H1 (cell line): ENCODE data around the gene RNF157. TPM values are rescaled to one million over a fixed set of nuclear protein-coding genes. Genes with fewer than 3 reads are reported as not detected.

Source experiments
- CTCF ChIA-PET: fragments of 300-600 bp; sonication (Branson Sonifier 250); formaldehyde crosslinking; loops from one replicate; lab custom pipeline; 2021; ENCODE audit not compliant: partially characterized antibody; lab: Charles Lee
- POLR2A ChIA-PET: fragments of 300-600 bp; sonication (Branson Sonifier 250); formaldehyde crosslinking; loops from one replicate; lab custom pipeline; 2021; ENCODE audit warnings: inconsistent platforms; ENCODE audit not compliant: partially characterized antibody; lab: Charles Lee
- DNase-seq, 2 experiments: peaks; one replicate each; pipeline versions ENCODE4 v3.0.0 to v3.0.0-alpha.2; 2010 to 2022; ENCODE audit warnings: low spot score in 2 of 2, low read depth in 1 of 2, mixed read lengths in 1 of 2
- FAIRE-seq: peaks from 2 replicates; lab custom pipeline; 2011; peaks lifted over from hg19 to GRCh38; lab: Jason Lieb, UNC
- H2AFZ ChIP-seq: 2 replicates; pipeline ENCODE4 v1.8.1; 2012; ENCODE audit warnings: low read length, inconsistent platforms
- H2AK5ac ChIP-seq: 2 replicates; pipeline ENCODE4 v1.6.1; 2013; ENCODE audit warnings: low read depth, low read length
- H2BK120ac ChIP-seq: replicated peaks from 2 replicates; pipeline ENCODE3; 2013; ENCODE audit warnings: low read depth, low read length, inconsistent platforms
- H2BK12ac ChIP-seq: 2 replicates; pipeline ENCODE4 v1.6.1; 2013; ENCODE audit warnings: low read depth, low read length
- H2BK15ac ChIP-seq: 2 replicates; pipeline ENCODE4 v1.6.1; 2013; ENCODE audit warnings: low read length
- H2BK20ac ChIP-seq: 2 replicates; pipeline ENCODE4 v1.6.1; 2013; ENCODE audit warnings: low read length
- H2BK5ac ChIP-seq: 2 replicates; pipeline ENCODE4 v1.6.1; 2013; ENCODE audit warnings: low read depth, low read length
- H3K14ac ChIP-seq: 2 replicates; pipeline ENCODE4 v1.6.1; 2013; ENCODE audit warnings: inconsistent platforms; ENCODE audit not compliant: insufficient read length
- H3K18ac ChIP-seq: 2 replicates; pipeline ENCODE4 v1.6.1; 2013; ENCODE audit warnings: low read length; ENCODE audit errors: extremely low read depth
- H3K23ac ChIP-seq: 2 replicates; pipeline ENCODE4 v1.6.1; 2013; ENCODE audit warnings: inconsistent platforms; ENCODE audit not compliant: insufficient read length
- H3K23me2 ChIP-seq: 2 replicates; pipeline ENCODE4 v1.6.1; 2013; ENCODE audit warnings: low read depth, low read length
- H3K27ac ChIP-seq: 2 replicates; pipeline ENCODE4 v1.6.1; 2011; ENCODE audit warnings: low read depth, low read length, inconsistent platforms
- H3K27me3 ChIP-seq, 4 experiments: replicated peaks in 1 of 4; 1 replicate in 1 of 4; 2 replicates in 3 of 4; pipeline versions ENCODE4 v1.6.1 to v1.8.1; 2011 to 2013; ENCODE audit warnings: low read length in 3 of 4, mild to moderate bottlenecking in 3 of 4, inconsistent platforms in 2 of 4, mixed read lengths in 2 of 4, moderate library complexity in 1 of 4; ENCODE audit not compliant: control insufficient read depth in 3 of 4, insufficient read depth in 3 of 4; ENCODE audit errors: extremely low read depth in 1 of 4
- H3K36me3 ChIP-seq, 4 experiments: 2 replicates each; pipeline versions ENCODE4 v1.6.1 to v1.8.1; 2011 to 2013; ENCODE audit warnings: mild to moderate bottlenecking in 4 of 4, low read length in 3 of 4, moderate library complexity in 2 of 4, control low read depth in 1 of 4, inconsistent platforms in 1 of 4; ENCODE audit not compliant: insufficient read depth in 4 of 4, control insufficient read depth in 2 of 4
- H3K4ac ChIP-seq: replicated peaks from 2 replicates; pipeline ENCODE3; 2013; ENCODE audit warnings: low read length, low read depth, mixed read lengths, inconsistent platforms; ENCODE audit not compliant: insufficient read length
- H3K4me1 ChIP-seq, 4 experiments: replicated peaks in 1 of 4; 1 replicate in 1 of 4; 2 replicates in 3 of 4; pipeline versions ENCODE4 v1.6.1 to v1.8.1; 2011 to 2013; ENCODE audit warnings: low read length in 3 of 4, inconsistent platforms in 2 of 4, mixed read lengths in 1 of 4; ENCODE audit not compliant: insufficient read depth in 4 of 4, control insufficient read depth in 3 of 4
- H3K4me2 ChIP-seq, 2 experiments: 2 replicates each; pipeline versions ENCODE4 v1.6.1 to v1.8.1; 2011 to 2013; ENCODE audit warnings: low read depth in 2 of 2, low read length in 2 of 2, control low read depth in 1 of 2, inconsistent platforms in 1 of 2, mild to moderate bottlenecking in 1 of 2; ENCODE audit not compliant: insufficient read depth in 1 of 2
- H3K4me3 ChIP-seq, 4 experiments: fragments of 200-600, 300-600 bp in 1 of 4; sonication (generic), shearing (Covaris generic), sonication (Bioruptor Twin) in 1 of 4; 2 replicates each; pipeline versions ENCODE4 v1.5.1 to v1.8.1; 2011 to 2016; ENCODE audit warnings: low read length in 4 of 4, low read depth in 3 of 4, control low read depth in 2 of 4, inconsistent platforms in 2 of 4, mild to moderate bottlenecking in 2 of 4, mixed read lengths in 1 of 4, moderate library complexity in 1 of 4; ENCODE audit not compliant: insufficient read depth in 2 of 4; ENCODE audit errors: extremely low read depth in 1 of 4
- H3K56ac ChIP-seq: replicated peaks from 2 replicates; pipeline ENCODE3; 2013; ENCODE audit warnings: low read depth, mild to moderate bottlenecking, mixed read lengths, low read length, inconsistent platforms; ENCODE audit not compliant: insufficient read length
- H3K79me1 ChIP-seq: 2 replicates; pipeline ENCODE4 v1.6.1; 2013; ENCODE audit warnings: low read depth, low read length, control low read depth
- H3K79me2 ChIP-seq, 2 experiments: 2 replicates each; pipeline versions ENCODE4 v1.6.1 to v1.8.1; 2012 to 2013; ENCODE audit warnings: low read length in 2 of 2, mild to moderate bottlenecking in 2 of 2, inconsistent platforms in 1 of 2; ENCODE audit not compliant: insufficient read depth in 2 of 2, control insufficient read depth in 1 of 2
- H3K9ac ChIP-seq, 4 experiments: replicated peaks in 1 of 4; 1 replicate in 1 of 4; 2 replicates in 3 of 4; pipeline versions ENCODE4 v1.6.1 to v1.8.1; 2011 to 2013; ENCODE audit warnings: low read depth in 3 of 4, low read length in 3 of 4, control low read depth in 2 of 4, mild to moderate bottlenecking in 2 of 4, moderate library complexity in 2 of 4, inconsistent platforms in 1 of 4; ENCODE audit errors: extremely low read depth in 1 of 4
- H3K9me3 ChIP-seq, 2 experiments: 2 replicates each; pipeline versions ENCODE4 v1.6.1 to v1.8.1; 2012 to 2013; ENCODE audit warnings: mild to moderate bottlenecking in 2 of 2, moderate library complexity in 2 of 2, control low read depth in 1 of 2, inconsistent platforms in 1 of 2, low read depth in 1 of 2, low read length in 1 of 2, mixed read lengths in 1 of 2; ENCODE audit not compliant: insufficient read depth in 2 of 2
- H4K20me1 ChIP-seq, 2 experiments: replicated peaks in 1 of 2; 2 replicates each; pipeline versions ENCODE3 to v1.8.1; 2011 to 2013; ENCODE audit warnings: inconsistent platforms in 2 of 2, low read length in 2 of 2, mild to moderate bottlenecking in 1 of 2; ENCODE audit not compliant: insufficient read depth in 2 of 2, control insufficient read depth in 1 of 2
- H4K5ac ChIP-seq: 2 replicates; pipeline ENCODE4 v1.6.1; 2013; ENCODE audit warnings: low read length, low read depth, mixed read lengths, inconsistent platforms; ENCODE audit not compliant: insufficient read length
- H4K8ac ChIP-seq: 2 replicates; pipeline ENCODE4 v1.8.0; 2013; ENCODE audit warnings: mild to moderate bottlenecking, moderate library complexity, low read length, inconsistent platforms; ENCODE audit not compliant: insufficient read depth; ENCODE audit errors: extremely low read depth
- H4K91ac ChIP-seq: replicated peaks from 2 replicates; pipeline ENCODE3; 2013; ENCODE audit warnings: low read length, mixed read lengths, inconsistent platforms; ENCODE audit not compliant: insufficient read length
- BCL11A ChIP-seq, 2 experiments: IDR thresholded peaks; one replicate each; pipeline ENCODE4 v1.6.1; 2011; ENCODE audit warnings: low read depth in 2 of 2, low read length in 2 of 2, mild to moderate bottlenecking in 2 of 2
- BRCA1 ChIP-seq: IDR thresholded peaks from 2 replicates; pipeline ENCODE4 v1.6.1; 2012; ENCODE audit warnings: low read depth, low read length, improper control_type of control experiment
- CBX5 ChIP-seq: fragments of 300-800, 300-1000 bp; sonication (generic); IDR thresholded peaks from 2 replicates; pipeline ENCODE4 v1.7.1; 2016; ENCODE audit warnings: antibody characterized with exemption, low read length, low read depth
- CHD2 ChIP-seq: IDR thresholded peaks from 2 replicates; pipeline ENCODE4 v1.6.1; 2012; ENCODE audit warnings: low read length, improper control_type of control experiment
- EZH2 ChIP-seq: fragments of 200-600 bp; sonication (generic); IDR thresholded peaks from 2 replicates; pipeline ENCODE4 v1.7.1; 2012; ENCODE audit warnings: low read depth, mild to moderate bottlenecking, moderate library complexity, low read length, inconsistent platforms; ENCODE audit not compliant: severe bottlenecking
- KDM1A ChIP-seq: fragments of 200-600, 300-600 bp; sonication (generic); IDR thresholded peaks from 2 replicates; pipeline ENCODE4 v1.7.1; 2016; ENCODE audit warnings: mild to moderate bottlenecking, low read length, borderline replicate concordance
- MAFK ChIP-seq: IDR thresholded peaks from 2 replicates; pipeline ENCODE4 v1.6.1; 2012; ENCODE audit warnings: low read depth, mild to moderate bottlenecking, improper control_type of control experiment, low read length
- RBBP5 ChIP-seq: IDR thresholded peaks from 2 replicates; pipeline ENCODE4 v1.7.1; 2012; ENCODE audit warnings: low read depth, mild to moderate bottlenecking, inconsistent platforms, low read length, moderate library complexity, borderline replicate concordance
- RFX5 ChIP-seq: IDR thresholded peaks from 2 replicates; pipeline ENCODE4 v1.6.1; 2011; ENCODE audit warnings: low read depth, low read length, improper control_type of control experiment, borderline replicate concordance
- SIRT6 ChIP-seq: IDR thresholded peaks from one replicate; pipeline ENCODE4 v1.7.1; 2012; ENCODE audit warnings: low read length, inconsistent platforms
- TAF1 ChIP-seq: IDR thresholded peaks from 2 replicates; pipeline ENCODE4 v1.6.1; 2011; ENCODE audit warnings: mild to moderate bottlenecking, low read depth, low read length
- WGBS, 2 experiments: shearing (Covaris generic) in 1 of 2; methylation state at CpG; one replicate each; pipeline versions ENCODE4 v1.1.6 to v1.1.7; 2013 to 2015; ENCODE audit warnings: low lambda C conversion rate in 2 of 2, mixed read lengths in 2 of 2, inconsistent platforms in 1 of 2, low coverage in 1 of 2, missing lambda C conversion rate in 1 of 2; ENCODE audit not compliant: insufficient replicate concordance in 2 of 2, insufficient coverage in 1 of 2, insufficient read length in 1 of 2; ENCODE audit errors: extremely low coverage in 1 of 2, missing lambda C conversion rate in 1 of 2; 5-methylcytosine and 5-hydroxymethylcytosine counted together
- polyA plus RNA-seq, 7 experiments: library from polyadenylated mRNA; depleted of rRNA in 3 of 7; stranded (reverse) in 5 of 7; unstranded in 2 of 7; fragments of >200 nt in 5 of 7; fragments of 200-250 nt in 2 of 7; gene quantifications; 1 replicate in 5 of 7; 2 replicates in 1 of 7; 4 replicates in 1 of 7; pipeline versions ENCODE4 v1.2.1 to v1.2.3, GENCODE V29; 2011 to 2013; ENCODE audit warnings: missing spikeins in 2 of 7, mixed read lengths in 2 of 7
- total RNA-seq: library from RNA; stranded (reverse); fragmentation: NEBNext Ultra II Directional; extraction: Animal tissue kit (Norgen Biotek cat#: 25700); gene quantifications from 2 replicates; pipeline ENCODE4 v1.2.1, GENCODE V29; 2021

The RNF157 gene
- total and polyA plus RNA-seq, 2 of the 8 experiments (the other 6 are each of a cell fraction or from before 2014, with no cell fraction given), result 13.4 to 16.7 TPM

DNA sequence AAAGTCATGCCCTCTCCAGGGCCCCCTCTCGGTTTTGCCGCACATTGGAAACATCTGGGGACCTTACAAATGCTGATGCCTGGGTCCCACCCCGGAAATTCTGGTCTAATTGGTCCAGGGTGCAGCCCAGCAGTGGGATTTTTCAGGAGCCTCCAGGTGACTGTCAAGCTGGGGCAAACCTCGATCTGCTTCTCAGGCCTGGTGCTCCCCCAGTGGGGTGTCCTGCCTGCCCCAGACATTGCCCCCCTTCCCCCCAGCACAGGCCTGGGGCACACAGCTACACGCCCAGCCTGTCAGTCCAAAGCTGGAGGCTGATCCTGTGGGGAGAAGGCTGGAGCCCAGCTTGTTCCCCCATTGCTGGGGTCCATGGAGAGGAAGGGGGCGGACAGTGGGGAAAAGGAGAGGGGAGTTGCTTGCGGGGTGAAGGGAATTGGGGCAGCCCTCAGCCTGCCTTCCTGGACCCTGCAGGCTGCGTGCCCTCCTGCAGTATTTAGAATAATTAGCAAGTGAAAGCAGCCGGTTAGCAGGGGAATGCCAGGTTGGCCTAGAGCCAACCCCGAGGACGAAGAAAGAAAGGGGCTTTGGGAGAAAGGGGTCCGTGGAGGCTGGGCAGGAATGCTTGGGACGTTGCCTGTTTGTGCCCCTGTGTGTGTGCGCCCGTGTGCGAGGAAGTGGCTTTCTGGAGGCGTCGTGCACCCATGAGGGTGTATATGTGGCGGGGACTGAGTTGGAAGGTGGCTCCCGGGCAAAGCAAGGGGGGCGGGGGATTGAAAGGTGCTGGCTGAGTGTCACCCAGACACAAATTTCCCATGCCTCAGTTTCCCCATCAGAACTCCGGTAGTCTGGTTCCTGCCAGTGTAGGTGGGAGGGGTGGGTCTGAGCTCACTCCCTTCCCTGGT lies 105.1 kb downstream of the RNF157 start:
- H3K9ac ChIP-seq, result peak overlapping the region in 2 of 4 experiments; percentile 17 to 29; a peak in 3 of 7 replicates
- peak overlapping the region; percentile 79 to 97 for H3K4me2 ChIP-seq
- H4K20me1 ChIP-seq, result no peaks in the 10 kb centered on the region
- H3K79me1 ChIP-seq, result no peaks in the 10 kb centered on the region
- H2AFZ ChIP-seq, result no peak overlapping the region
- H3K4me1 ChIP-seq, result peaks cover 17 to 84% (median 75%) of the 10 kb centered on the region in 4 experiments
- H3K79me2 ChIP-seq, result no peaks in the 10 kb centered on the region
- peak overlapping the region; percentile 55 for H3K4ac ChIP-seq
- H3K27me3 ChIP-seq, result peaks cover 26 to 53% (median 41%) of the 10 kb centered on the region in 4 experiments
- peak overlapping the region; percentile 40 for H4K5ac ChIP-seq
- FAIRE-seq (peak; percentile 84), DNase-seq (peak in 1 of 2 experiments; percentile 81)
- H3K23ac ChIP-seq, result no peak overlapping the region
- peak overlapping the region; percentile 77 for H2BK120ac ChIP-seq
- no peaks in the 10 kb centered on the region for H3K36me3 ChIP-seq
- no peak overlapping the region for H3K14ac ChIP-seq
- peak overlapping the region; percentile 56 for H3K56ac ChIP-seq
- ChIA-PET CTCF (interaction anchor here (0.7 to 41.5 kb wide), 16 partner anchors 15 to 632 kb away, joined by 3 to 778 read pairs (median 4); partner anchors contain the start of gene FOXJ1), POLR2A (interaction anchor here (0.6 to 9.3 kb wide), 11 partner anchors 8 to 1090 kb away, joined by 3 to 70 read pairs (median 4); partner anchors contain the start of genes EXOC7 and FOXJ1)
- peak overlapping the region; percentile 97 for H4K91ac ChIP-seq
- 3% methylated on average over 21 of the region's 22 CpGs; no CpG with 5 or more reads in 1 of the 2 experiments for WGBS, 2 experiments
- no peaks in the 10 kb centered on the region for H3K9me3 ChIP-seq
- peak overlapping the region; percentile 54; the same call in 1 of the 2 replicates for H2AK5ac ChIP-seq
- peak overlapping the region; percentile 98 for H2BK20ac ChIP-seq
- peak overlapping the region; percentile 35 for H4K8ac ChIP-seq
- H3K4me3 ChIP-seq, result peak overlapping the region in 3 of 4 experiments; percentile 7 to 71 (median 32); a peak in 6 of 8 replicates
- peak overlapping the region; percentile 98; the same call in 1 of the 2 replicates for H2BK5ac ChIP-seq
- peaks cover 18% of the 10 kb centered on the region; the same call in 1 of the 2 replicates for H3K23me2 ChIP-seq
- H2BK12ac ChIP-seq, result peak overlapping the region; percentile 99; the same call in 1 of the 2 replicates
- H3K18ac ChIP-seq, result peak overlapping the region; percentile 98
- H3K27ac ChIP-seq, result peak overlapping the region; percentile 66; the same call in 1 of the 2 replicates
- peak overlapping the region; percentile 98; the same call in 1 of the 2 replicates for H2BK15ac ChIP-seq
- TF ChIP-seq RBBP5 (peak; percentile 97), MAFK (no peak), SIRT6 (no peak), CBX5 (no peak), BRCA1 (no peak), KDM1A (no peak), BCL11A (IDR thresholded peaks at IDR 0.05; ENCODE audit: low read depth in 2 of 2, low read length in 2 of 2) (no peak), CHD2 (no peak), RFX5 (no peak), EZH2 (no peak), TAF1 (peak; percentile 36; the same call in 1 of the 2 replicates)
